CD4-positive, alpha-beta T cell treated with Interleukin-21 for 1 hour (primary cell): Measurements from ENCODE around the gene DPEP3.

Experiments used
- DNase-seq: peaks from one replicate; pipeline ENCODE4 v3.0.0-alpha.2; 2020

The DPEP3 gene

DNA sequence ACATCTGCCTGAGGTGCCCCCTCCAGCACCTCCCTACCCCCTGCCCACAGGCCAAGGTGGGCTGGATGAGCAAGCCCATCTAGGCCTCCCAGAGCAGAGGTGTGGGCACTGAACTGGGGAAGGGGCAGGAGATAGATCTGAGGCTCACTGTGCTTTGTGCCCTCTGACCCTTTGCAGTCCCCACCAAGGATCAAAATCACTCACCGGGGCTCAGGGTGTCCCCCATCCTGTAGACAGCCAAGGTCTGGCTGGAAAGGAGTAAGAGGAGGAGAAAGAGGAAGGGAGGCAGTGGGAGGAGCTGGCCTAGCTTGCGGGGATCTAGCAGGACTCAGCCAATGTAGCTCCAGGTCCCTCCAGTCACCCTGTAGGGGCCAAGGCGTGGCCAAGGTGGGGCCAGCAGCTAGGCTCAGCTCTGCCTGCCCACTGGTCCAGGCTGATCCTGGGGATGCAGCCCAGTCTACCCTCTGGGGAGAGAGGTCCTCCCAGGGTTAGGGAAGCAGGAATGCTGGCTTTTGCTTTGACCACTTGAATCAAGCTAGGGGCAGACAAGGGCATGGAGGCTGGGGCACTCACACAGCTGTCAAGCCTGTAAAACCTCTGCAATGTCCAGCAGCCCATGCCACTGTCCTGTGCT, 13.6 kb downstream of the DPEP3 start:
- no peak for DNase-seq

DNA sequence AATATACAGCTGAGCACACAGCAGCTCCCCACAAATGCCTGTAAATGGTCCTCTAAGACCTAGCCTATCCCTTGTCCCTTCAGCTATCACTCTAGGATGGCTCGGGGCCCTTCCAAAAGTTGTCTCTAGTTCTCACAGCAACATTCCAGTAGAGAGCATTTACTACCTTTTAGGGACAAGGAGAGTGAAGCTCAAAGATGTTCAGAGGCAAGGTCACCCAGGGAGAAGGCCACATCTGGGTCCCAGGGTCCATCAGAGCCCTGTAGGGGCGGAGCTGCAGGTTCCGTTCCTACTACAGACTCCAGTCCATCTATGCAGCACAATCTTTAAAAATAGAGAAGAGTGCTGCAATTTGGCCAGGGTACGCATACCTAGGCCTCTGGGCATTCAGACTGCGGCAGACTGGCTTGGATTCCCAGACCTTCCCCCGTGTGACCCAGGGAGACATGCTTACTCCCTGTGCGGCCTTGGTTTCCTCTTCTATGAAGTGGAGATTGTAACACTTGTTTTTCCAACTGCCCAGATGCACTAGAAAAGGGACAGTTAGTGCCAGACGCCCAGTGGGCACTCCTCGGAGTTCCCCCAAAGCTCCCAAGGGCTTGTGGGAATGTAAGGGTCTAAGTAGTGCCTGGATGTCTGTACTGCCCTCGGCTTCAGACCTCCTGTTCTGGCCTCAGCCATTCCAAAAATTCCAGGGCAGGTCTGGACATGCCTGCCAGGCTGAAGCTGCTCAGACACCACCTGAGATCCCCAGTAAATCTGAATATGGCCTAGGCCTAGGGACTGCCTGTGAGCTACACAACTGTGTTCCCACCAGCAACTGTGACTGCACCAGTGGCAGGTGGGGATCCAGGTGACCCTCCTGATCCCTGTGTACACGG, 14.4 kb downstream of the DPEP3 start:
- no peak for DNase-seq

DNA sequence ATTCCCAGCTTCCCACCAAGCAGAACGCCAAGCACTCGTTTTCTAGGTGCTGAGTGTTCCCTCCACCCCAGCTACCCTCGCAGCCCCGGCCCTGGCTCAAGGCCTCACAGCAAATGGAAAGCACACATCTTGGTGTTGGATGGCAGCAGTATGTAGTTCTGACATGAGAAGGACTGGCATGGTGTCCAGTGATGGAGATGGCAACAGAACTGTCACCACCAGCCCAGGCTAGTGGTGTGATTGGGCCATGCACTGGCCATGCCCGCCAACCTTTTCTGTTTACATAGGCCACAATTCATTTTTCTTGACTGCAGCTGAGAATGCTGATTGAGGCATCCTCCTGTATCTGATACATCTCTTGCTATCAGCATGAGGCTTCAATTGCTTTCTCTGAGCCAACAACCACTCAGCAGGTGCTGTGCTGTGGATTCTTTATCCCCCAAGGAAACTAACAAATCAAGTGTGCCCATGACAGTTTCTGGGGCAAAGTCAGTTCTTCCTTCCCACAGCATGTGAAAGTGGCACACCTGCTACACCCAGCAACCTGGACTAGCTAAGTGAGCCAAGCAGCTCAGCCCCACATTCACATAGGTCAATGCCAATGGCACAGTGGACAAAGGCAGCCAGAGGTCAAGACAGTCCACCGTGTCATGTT, 15.7 kb downstream of the DPEP3 start:
- DNase-seq, result no peak

DNA sequence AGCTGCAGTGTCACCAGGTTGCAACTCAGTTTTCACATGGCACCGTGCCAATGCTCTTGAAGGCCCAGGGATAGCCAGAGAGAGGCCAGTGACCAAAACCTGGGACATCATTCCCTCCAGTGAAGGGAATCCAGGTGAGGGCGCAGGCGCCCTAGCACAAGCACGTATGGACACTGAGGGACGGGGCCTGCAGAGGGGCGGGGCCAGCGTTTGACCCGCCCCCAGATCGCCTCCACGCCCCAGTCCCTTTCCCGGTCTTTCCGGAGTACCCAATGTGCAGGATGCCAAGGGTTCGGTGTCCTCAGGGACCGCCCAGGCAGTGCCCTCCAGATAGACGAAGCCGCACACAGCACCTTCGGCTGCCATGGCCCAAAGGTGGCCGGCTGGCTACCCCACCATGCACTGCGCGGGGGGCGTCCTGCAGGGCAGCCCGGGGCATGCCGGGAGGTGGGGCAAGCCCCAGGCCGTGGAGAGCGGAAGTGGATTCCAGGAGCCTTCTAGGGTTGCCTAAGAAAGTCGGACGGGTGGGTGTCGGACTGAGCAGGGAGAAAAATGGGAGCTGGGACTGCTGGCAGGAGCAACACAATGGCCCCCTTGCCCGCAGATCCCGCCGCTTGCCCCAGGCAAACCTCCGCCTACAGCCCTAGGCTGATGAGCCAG, 16.5 kb downstream of the DPEP3 start:
- no peak for DNase-seq

DNA sequence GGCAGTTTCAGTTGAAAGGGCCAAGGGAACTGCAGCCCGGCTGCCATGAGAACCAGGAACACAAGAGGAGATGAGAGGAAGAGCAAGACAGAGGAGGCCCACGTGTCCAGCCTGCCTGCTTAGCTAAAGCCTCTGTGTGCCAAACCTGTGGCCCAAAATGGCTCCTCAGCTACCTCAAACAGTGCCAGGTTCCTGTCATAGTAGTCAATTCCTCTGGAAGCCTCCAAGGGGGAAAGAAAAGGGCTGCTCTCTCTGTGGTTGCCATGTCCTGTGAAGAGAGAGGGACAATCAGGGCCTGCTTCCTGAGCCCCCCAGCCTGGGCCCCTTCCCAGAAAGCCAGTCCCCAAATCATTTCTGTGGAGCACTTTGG, 17.0 kb downstream of the DPEP3 start:
- DNase-seq, result no peak

DNA sequence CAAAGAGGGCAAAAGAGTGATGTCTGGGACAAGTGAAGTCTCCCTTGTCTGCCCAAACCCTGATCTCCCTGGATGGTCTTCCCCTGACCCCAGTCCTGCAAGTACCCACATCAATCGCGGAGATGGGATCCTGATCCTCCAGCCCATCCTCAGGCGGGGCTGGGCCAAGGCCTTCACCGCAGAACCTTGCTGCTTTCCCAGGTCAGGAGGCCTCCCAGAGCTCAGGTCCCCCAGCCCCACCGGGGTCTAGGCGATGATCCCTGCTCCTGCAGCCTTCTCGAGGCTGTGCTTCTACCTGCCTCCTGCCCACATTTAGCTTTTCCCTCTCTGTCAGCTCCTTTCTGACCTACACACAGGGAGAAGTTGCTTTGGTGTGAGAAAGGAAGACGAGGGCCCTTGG, 18.2 kb downstream of the DPEP3 start:
- DNase-seq, result no peak

DNA sequence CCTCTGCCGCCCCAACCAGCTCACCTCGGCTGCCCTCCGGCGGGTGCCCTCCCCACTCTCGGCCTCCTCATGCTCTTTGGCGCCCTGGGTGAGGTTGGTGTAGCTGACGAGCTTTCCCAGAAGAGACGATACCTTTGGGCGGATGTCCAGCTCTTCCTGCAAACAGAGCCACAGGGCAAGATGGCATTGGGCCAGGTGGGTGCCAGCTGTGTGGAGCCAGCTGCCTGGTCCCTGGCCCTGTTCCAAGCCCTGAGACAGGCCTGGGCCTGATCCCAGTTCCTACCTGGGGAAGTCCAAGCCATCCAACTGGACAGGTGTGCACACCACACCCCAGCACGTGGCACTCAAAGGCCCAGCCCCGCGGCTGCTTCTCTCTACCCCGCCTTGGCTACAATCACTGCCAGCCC, 18.7 kb downstream of the DPEP3 start:
- no peak for DNase-seq

DNA sequence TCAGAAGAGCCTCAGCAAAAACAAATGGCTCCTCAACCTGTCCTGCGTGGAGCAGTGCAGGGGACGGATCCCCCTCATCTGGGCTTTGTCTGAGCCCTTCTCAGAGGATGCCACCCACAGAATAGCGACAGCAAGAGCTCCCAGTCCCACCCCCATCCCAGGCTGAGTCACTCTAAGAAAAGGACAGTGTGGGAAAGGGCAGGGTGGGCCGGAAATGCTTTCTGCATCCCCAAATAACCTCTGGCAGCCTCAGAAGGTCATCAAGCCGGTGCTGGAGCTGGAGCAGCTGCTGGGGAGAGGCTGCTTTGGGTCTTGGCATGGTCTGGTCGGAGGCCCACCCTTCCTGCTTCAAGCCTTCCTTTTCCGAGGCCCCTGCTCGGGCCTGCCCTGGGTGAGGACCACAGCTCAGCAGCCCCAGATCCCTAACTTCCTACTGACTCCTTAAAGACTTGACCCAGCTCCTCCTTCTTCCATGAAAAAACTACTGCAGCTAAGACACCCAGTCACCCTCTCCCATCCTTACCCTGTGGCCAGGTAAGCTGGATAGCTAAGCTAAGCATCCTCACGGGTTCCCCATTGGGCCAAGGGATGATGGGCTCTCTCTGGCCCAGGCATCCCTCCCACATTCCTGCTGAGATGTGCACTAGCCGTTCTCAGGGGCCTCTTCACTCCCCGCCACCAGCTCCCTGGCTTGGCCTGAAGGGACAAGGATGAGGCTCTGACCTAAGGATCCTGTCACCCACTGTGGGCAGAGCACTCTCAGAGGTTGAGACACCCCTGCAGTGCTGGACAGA, 20.6 kb downstream of the DPEP3 start:
- DNase-seq, result no peak

DNA sequence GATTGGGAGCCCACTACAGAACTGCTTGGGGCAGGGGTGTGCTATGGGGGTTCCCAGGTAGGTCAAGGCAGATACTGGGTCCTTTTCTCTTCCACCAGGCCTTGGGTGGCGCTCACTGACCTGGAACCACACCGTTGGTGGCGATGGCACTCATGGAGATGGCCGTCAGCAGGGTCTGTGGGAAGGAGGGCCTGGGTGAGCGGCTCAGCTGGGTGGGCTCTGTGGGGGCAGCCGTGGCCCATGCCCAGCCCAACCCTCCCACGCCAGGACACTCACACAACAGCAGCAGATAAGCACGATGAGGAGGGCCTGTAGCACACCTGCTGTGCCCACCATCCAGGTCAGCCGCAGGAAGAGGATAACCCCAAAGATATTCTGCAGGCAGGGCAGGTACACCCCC, 22.7 kb downstream of the DPEP3 start:
- no peak for DNase-seq

DNA sequence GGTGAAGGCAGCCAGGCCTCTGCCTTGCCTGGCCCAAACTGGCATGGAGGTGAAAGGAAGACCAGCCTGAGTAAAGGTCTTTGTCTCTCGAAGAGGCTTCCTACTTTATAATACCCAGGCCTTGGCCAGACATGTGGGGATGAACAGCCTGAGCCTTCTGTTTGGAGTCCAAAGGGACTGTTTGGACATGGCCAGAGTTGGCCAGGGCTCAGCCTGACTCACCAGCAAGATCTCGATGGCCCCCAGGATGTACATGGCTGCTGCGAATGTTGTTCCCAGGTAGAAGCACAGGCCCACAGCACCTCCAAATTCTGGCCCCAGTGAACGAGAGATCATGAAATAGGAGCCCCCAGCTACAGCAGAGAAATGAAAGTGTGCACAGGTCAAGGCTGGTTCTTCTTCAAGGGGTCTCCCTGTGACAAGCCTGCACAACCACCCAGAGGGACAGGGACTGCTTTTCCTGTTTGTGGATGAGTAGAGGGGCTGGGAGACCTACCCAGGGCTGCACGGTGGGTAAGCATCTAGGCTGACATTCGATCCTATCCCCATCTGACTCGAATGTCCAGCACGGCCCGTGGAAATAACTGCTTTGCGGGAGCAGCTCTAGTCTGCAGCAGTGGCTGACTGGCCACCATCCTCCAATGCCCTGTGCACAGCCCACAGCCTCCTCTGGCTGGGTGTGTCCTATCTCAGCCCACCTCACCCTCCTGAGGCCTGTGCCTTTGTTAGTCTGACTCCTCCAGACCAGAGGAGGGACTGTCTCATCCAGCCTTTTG, 25.7 kb downstream of the DPEP3 start:
- DNase-seq, result no peak

DNA sequence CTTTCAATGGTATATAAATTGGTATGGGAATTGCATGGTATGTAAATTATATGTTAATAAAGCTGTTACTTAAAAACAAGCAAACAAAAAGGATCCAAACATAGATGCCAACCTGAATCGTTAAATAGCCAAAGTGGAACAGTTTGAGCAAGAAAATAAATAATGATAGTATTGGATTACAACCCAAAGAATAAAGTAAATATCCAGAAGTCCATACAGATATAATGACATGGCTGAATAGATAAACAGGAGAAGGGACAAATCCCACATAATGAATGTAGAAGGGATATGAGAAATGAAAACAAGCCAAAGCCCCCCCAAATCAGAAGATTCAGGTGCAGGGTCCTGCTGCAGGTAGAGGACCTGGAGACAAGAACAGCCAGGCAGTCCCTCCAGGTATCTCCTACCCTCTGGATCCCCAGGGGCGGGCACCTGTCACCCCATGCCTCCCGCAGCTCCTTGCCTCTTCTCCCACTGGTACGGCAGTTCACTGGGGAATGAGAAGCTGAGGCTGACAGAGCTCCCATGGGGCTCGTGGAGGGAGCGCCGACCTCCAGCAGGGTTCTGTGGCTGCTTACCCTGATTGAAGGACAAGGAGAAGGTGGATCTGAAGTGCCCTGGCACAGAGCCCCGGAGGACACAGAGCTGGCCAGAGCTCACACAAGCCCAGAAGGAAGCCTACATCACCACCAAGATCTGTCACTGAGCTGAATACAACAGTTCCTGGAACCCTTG, 26.5 kb downstream of the DPEP3 start:
- no peak for DNase-seq

DNA sequence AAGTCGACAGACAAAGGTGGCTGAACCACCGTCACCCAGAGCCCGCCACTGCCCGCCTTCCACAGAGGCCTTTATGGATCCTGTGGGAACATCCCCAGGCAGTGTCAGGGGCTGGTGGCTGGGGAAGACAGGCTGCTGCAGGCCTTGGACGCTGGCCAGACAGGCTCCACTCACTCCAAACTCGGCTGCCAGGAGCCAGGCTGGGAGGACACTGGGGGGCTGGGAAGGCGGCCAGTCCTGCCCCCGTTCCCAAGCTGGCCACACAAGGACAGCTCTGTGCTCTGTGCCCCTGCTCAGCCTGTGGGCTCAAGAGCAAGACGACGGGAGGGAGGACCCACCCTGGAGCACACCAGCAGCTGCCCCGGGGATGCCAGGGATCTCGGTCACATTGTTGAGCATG, 28.8 kb downstream of the DPEP3 start:
- no peak for DNase-seq

DNA sequence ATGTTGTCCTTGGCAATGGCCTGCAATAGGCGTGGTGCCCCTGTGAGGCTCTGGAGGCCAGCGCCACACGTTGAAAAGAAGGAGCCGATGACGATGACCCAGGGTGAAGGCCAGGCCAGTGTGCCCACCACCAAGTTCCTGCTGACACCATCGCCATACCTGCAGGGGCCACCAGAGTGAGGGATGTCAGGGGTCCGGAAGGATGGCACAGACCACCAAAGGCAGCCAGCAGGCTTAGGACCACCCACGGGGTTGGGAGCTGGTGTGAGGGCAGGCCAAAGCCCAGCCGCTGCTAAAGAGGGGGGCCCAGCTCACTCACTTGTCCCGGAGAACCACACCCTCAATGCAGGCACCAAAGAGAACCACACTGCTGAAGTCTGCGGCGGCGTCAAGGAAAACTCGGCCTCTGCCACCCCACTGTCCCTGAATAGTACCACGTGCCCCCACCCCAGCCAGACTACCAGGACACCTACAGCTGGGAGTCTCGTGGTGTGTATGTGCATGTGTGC, 29.9 kb downstream of the DPEP3 start:
- DNase-seq, result no peak

DNA sequence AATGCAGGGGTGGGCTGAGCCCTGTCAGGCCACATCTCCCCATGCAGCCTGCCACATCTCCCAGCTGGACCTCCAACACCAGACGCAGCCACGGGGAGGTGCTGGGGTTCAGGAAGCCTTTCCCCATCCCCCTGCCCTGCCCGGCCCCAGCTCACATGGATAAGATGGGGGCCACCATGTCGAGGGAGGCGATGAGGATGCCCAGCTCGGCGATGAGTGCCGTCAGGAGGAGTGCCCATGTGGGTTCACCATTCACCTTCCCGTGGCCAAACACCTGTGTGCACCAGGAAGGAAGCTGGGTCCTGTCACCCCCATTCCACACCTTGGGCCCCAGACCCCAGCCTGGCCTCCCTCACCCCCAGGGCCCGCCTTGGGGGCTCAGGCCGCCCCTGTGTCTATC, 30.7 kb downstream of the DPEP3 start:
- no peak for DNase-seq

DNA sequence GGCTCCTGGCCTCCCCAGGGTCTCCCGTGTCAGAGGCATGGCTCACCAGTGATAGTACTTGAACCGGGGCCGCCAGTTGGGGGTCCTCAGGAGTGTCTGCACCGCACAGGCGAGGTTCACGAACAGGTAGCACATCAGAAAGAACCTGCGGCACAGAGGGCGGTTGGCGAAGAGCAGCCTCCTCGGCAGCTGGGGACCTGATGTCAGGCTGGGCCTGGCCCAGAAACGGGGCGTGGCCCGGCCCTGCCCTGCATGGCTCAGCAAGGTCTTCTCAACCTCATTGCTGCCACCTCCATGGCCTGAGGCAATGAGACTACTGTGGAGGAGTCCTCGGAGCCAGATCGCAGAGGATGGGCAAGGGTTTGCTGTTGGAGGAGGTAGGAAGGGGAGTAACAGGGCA, 32.3 kb downstream of the DPEP3 start:
- no peak for DNase-seq

DNA sequence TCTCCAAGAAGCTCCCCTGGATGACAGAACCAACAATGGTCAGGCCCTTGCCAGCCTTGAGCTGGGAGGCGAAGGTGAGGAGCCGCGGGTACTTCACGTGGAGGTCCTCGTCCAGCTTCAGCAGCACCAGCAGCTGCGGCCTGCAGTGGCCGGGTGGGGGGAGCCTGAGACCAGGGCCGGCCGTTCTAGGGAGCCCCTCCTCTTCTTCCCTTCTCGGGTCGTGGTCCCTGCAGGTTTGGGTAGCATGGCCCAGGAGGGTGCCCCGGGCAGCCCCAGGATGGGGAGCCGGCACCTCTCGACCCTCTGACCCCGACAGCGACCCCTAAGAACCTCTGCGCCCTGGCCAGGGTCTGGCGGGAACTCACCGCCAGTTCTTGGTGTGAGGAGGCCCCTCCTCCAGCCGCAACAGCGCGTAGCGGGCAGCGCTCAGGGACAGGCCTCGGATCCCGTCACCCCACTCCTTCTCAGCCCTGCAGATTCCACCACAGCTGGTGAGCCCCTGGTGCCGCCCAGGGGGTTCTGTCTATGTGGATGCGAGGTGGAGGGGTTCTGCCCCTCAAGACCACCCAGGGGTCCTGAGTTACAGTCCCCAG, 33.2 kb downstream of the DPEP3 start:
- DNase-seq, result no peak

DNA sequence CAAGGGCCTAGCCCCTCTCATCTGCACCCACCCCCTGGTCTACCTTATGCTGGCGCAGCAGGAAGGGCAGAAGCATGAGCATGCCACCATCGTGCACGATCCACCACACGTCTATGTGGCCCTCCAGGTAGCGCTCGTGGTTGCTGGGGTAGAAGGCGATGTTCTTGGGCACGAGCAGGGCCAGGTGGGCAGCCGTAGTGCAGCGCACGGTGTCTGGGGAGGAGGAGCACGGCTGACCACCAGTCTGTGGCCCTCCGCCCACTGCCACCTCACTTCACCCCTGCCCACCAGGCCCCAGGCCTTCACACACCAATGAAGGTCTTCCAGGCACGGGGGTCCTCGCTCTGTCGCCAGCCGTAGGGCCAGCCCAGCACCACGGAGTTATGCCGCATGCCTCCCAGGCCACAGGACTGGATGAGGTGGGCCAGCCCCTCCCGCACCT, 34.1 kb downstream of the DPEP3 start:
- DNase-seq, result no peak

DNA sequence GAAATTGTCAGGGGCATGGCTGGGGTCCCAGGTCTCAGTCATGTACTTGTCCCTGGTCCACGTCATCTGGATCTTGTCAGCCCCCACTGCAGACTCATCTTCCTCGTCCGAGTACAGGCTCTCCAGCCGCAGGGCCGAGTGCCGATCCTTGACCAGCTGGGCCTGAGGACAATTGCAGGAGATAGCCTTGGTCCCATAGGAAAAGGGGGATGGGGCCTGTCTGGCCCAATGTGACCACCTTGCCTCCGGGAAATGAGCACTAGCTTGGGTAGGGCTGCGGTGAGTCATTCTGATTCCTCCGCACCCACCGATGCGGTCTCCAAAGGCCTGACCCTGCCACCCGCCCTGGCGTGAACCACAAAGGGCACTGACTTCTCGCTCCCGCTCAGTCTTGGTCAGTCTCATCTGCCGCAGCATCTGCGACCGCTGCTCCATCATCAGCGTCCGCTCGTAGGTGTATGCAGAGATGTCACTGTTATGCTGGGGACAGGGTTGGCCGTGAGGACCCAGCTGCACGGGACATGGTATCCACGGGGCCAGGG, 34.8 kb downstream of the DPEP3 start:
- no peak for DNase-seq

DNA sequence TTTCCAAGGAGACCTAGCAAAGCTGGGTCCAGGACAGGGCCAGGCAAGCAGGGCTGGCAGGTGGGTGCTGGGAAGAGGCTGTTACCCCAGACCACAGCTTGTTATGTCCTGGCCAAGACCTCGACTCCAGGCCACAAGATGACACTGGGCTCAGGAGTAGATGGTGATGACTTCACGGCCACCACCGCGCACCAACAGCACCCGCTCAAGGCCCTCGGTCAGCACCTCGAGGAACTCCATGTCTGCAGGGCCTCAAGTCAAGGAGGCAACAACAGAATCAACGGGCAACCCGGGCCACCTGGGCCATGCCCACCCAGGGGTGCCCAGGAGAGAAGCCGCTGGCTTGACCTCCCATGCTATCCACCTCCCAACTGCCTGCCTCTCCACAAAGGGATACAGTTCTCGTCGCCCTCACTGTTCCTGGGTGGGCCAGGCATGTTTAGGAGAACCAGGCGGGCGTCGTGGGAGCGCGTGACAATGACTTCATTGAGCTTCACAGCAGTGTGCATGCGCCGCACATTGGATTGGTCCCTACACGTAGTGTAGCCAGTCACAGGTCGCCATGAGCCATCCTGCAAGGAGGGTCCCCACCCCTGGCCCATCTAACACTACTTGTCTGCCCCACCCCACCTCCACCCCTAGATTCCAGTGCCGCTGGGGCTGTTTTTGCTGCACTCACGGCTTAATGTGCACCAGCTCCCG, 35.5 kb downstream of the DPEP3 start:
- DNase-seq, result no peak
